GM19239 (cell line): ENCODE measurements around the gene MAML3.
"Not testable (repeated sequence)": the region's sequence is repeated elsewhere in the genome, so short reads cannot be mapped to it uniquely, and the experiment has no call there.

ENCODE experiments used
- DNase-seq: peaks from one replicate; pipeline ENCODE4 v3.0.0; 2011; ENCODE audit warnings: low spot score; ENCODE audit not compliant: insufficient read length
- FAIRE-seq: peaks from 2 replicates; lab custom pipeline; 2011; peaks lifted over from hg19 to GRCh38; lab: Jason Lieb, UNC

The MAML3 gene

DNA sequence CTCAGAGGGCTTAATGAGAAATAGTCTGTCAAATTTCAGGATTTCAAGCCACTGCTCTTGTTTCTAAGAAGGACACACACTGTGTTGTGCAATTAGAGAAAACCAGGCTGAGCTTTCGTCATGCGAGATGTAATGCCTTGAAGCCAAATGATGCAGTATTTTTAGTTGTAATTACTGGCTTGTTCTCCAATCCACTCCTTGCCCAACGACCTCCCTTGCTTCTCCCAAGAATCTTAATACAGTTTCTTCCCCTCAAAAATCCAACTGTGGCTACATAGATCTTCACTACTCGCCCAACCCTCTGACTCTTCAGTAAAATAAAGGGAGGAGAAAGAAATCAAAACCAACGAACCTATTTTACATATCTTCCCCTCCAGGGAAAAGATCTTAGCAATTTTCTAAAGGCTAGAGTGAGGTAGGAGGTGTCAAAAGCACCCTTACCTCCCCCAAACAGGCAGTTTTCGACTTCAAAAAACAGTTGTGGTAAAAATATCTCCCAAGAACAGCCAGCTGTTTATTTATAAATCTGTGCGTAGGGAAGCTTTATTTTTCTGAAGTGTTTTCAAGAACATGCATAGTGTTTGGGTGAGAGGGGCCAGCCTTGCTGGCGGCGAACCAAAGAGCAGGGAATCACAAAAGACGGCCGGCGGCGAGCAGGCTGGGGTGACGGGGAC, 419.6 kb downstream of the MAML3 start:
- FAIRE-seq (no peak), DNase-seq (no peak)

- no peak for FAIRE-seq
- no peak for DNase-seq
These were observed 420.9 kb downstream of the MAML3 start for GRCh38 chr4:139732991-139733570.

DNA sequence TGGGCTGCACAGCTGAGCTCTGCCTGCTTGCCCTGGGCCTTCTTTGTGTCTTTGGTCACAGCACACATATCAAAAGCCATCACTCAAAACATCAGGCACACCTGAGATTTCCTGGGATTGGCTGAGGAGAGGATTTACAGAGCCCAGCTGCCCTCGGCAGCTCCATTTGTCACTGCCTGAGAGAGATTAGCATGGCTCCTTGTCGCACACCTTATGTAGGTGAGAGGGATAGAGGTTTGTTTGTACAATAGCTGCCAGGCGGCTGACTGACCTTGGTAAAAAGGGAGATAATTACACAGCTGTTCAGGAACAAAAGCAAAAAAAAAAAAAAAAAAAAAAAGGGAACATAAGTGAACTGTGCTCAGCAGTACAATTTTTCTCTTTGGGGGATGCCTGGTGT, 425.1 kb downstream of the MAML3 start:
- FAIRE-seq = no peak
- DNase-seq = no peak

- DNase-seq = no peak
- no peak for FAIRE-seq
These were observed 425.8 kb downstream of the MAML3 start for GRCh38 chr4:139728146-139728545.

GRCh38 chr4:139726615-139727014, 427.4 kb downstream of the MAML3 start:
- no peak for FAIRE-seq
- no peak for DNase-seq

DNA sequence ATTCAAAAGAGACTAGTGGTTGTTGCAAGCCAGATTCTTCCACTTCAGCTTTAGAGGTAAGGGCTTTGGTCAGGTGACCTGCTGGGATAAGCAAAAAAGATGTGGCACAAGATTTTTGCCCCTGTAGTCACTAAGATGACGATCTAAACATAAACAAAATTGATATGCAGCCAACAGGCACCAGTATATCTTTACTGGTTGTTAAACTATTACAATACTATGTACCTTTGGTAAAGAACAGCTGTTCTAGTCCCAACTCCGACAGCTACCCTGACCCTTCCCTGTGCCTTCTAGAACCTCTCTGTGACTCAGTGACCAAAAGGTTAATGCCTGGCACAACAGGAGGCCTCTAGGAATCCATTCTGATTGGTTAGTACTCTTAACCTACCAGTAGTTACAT, 428.7 kb downstream of the MAML3 start:
- FAIRE-seq (no peak), DNase-seq (no peak)

DNA sequence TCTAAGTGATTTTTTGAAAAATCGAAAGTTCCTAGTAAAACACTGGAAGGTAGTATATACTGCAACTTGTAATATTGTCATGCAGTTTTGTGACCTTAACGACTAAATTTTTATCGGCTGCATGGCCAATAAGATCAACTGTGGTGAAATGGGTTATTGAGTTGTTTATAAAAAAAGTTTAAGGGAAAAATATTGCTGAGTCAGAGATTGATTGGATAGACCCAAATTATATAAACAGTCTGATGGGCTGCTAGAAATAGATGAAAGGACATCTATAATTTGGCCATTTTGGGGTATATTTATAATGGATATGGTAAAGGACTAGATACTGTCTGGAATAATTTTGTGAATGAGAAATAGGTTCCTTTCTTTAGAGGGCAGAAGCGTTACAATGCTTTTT, 432.2 kb downstream of the MAML3 start:
- FAIRE-seq = no peak
- no peak for DNase-seq

GRCh38 chr4:139720806-139721205, 433.2 kb downstream of the MAML3 start:
- no peak for DNase-seq
- no peak for FAIRE-seq

DNA sequence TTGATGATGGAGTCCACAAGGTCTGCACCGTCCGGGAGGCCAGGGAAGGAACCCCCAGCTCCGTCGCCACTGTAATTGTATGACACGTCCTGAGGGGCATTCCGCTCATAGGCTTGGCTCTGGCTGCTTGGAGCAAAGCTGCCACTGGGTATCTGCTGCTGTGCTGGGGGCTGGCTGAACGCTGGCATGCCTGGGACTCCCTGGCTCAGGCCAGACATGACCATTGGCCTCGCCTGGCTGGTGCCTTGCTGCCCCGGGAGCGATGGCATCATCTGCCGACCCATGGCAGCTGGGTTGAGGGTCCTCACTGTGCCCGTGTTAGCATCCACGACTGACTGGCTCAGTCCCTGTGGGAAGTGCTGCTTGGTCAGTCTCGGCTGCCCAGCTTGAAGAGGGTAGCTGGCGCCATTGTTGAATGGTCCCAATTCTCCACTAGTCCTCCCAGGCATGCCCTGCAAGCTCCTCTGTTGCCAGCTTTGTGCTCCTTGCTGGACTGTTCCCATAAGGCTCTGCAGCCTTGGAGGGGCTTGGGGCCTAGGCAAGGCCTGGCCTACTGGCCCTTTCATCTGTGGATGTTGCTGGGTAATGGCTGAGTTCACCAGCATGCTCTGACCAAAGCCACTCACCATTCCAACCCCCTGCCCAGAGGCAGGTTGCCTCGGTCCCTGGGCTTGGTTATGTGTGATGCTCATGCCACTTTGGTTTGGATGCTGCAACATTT, 434.4 kb downstream of the MAML3 start:
- DNase-seq = no peak
- FAIRE-seq = no peak

- DNase-seq (no peak), FAIRE-seq (no peak)
These were observed 435.2 kb downstream of the MAML3 start for GRCh38 chr4:139718833-139719232.

- FAIRE-seq = no peak
- no peak for DNase-seq
These were observed 435.6 kb downstream of the MAML3 start for GRCh38 chr4:139718358-139718757.

DNA sequence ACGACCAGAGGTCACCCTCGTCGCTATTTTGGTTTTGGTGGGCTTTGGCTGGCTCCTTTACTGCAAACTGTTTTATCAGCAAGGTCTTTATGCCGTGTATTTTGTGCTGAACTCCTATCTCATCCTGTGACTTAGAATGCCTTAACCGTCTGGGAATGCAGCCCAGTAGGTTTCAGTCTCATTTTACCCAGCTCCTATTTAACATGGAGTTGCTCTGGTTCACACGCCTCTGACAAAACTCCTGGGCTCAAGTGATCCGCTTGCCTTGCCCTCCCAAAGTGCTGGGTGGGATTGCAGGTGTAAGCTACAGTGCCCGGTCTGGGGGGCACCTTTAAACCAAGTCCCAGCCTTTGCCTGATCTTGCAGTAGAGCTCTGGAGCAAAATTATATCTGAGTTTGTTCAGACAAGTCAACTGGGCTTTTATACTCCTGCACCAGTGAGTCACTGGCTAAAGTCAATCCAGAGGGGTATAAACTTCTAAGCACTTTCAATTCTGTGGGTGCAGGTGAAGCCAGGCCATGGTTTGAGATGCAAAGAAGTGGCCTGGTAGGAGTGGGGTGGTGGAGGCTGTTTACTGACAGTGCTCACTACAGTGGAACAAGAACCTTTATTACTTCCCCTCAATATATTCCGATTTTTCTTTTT, 438.1 kb downstream of the MAML3 start:
- FAIRE-seq (no peak), DNase-seq (no peak)

- DNase-seq (no peak), FAIRE-seq (no peak)
These were observed 441.1 kb downstream of the MAML3 start for GRCh38 chr4:139712882-139713281.

- no peak for DNase-seq
- FAIRE-seq = no peak
These were observed 442.5 kb downstream of the MAML3 start for GRCh38 chr4:139711461-139711860.

DNA sequence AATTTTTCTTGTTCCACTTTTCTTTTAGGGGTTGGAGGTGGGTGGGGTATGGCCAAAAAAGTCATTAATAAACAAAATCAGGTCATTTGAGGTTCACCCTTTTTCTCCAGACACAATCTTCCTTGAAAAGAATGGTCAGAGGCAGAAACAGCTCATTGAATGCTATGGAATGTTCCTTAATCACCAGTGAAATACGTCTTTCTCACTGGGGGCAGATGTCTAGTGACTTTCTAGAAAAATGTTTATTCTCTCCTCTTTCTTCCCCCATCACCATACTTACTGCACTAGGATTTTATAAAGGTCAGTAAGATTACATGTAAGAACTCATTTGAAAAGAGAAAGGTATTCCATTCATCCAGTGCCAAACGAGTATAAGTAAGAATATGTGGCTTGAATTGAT, 443.9 kb downstream of the MAML3 start:
- no peak for FAIRE-seq
- DNase-seq = no peak

DNA sequence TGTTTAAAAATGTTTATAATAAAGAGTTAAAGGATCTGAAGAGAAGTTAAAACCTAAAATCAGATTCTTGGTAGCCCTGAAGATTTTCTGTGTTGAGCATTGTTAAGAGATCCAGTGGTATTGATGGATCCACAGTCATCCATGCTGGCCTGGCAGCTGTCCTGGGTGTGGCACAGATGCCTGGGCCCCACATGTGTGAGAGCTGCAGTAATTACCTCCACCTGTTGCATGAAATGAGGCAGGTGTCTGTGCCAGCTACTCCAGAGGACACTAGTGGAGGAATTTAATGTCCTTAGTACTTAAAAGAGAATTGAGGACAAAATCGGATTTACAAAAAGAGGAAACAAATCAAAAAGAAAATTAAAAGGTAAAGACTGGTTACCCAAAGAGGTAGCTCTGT, 444.3 kb downstream of the MAML3 start:
- no peak for FAIRE-seq
- no peak for DNase-seq

- DNase-seq (no peak), FAIRE-seq (no peak)
These were observed 449.0 kb downstream of the MAML3 start for GRCh38 chr4:139704915-139705485.

DNA sequence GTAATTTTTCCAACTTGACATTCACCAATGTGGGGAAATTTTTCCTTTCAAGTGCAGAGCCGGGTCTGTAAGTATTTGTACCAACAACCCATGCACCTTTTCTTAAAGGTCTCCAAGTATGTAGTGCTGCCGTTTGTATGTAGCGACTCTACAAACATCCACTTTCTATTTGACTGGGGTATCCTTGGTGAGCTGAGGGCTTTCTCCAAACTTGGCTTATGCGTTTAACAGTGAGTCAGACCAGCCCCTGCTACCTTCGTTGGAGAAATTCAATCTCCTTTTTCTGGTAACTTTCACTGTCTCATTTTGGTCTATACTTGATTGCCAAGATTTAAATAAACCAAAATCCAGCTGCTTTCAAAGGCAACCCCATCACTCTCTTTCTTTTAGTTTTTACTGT, 453.4 kb downstream of the MAML3 start:
- DNase-seq = no peak
- no peak for FAIRE-seq

DNA sequence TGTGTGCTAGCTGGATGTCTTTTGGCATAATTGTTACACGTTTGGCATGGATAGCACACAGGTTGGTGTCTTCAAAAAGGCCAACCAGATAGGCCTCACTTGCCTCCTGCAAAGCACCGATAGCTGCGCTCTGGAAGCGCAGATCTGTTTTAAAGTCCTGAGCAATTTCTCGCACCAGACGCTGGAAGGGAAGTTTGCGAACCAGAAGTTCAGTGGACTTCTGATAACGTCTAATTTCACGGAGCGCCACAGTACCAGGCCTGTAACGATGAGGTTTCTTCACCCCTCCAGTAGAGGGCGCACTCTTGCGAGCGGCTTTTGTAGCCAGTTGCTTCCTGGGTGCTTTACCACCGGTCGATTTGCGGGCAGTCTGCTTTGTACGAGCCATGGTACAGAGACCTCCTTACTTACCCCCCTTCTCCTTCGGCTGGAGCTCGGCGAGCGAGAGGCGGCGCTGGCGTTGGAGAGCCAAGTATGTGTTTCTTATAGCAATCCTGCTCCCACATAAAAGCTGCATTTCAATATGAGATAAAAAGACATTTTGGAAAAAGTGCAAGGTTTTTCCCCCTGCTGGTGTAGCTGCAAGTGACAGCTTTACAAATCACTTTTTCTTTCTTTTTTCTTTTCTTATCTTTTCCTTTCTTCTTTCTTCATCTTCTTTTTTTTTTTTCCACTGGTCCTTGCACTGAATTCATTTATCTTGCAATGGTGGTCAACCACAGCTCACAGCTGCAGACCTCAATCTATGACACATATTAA, 455.6 kb downstream of the MAML3 start:
- DNase-seq = not testable (repeated sequence)

GRCh38 chr4:139696491-139696890, 457.5 kb downstream of the MAML3 start:
- no peak for DNase-seq
- FAIRE-seq = no peak

More for the DNA sequence above, 455.6 kb downstream of the MAML3 start:
- not testable (repeated sequence) for FAIRE-seq
